GM19467 (cell line): ENCODE data around the gene SETD6.
A peak's percentile ranks its signal among the peaks of the same experiment; 100 is the strongest.

Experiments
- ATAC-seq: cut with Tn5 transposase; IDR thresholded peaks from one replicate; pipeline ENCODE4 v1.9.1; 2021; ENCODE audit warnings: mild to moderate bottlenecking, moderate library complexity; ENCODE audit not compliant: unreplicated experiment

The SETD6 gene

DNA sequence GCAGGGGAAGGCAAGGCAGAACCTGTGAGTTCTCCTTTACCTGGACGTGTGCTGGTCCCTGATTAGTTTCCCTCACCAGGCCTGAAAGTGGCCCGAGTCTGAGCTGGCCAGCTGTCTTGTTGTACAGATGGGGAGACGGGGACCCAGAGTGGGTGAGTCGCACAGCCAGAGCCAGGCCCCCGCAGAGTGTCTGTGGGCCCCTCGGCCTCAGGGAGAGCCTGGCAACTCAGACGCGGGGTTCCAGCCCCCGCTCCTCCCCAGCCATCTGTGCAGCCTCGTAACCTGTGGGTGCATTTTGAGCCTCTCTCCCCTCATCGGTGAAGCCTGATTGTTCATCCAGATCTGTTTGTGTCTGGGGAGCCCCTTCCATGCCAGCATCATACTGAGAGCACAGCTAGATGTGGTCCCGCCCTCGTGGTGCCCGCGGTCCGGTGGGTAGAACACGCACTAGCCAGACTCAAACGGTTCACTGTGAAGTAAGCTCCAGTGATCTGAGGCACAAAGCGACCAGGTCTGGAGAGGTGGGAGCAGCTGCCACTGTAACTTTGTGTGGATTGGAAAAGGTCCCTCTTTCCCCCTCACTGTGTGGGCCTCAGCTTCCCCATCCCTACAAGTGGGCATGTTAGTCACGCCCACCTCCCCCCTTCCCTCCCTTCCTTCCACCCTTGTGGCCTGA, 21.4 kb upstream of the SETD6 start:
- no peak for ATAC-seq

- peak; percentile 66 for ATAC-seq
These were observed 20.3 kb upstream of the SETD6 start for GRCh38 chr16:58494981-58495520.

- no peak for ATAC-seq
These were observed 19.6 kb upstream of the SETD6 start for GRCh38 chr16:58495521-58496331.

GRCh38 chr16:58497468-58497867, 17.8 kb upstream of the SETD6 start:
- no peak for ATAC-seq

- ATAC-seq: no peak
These were observed 17.4 kb upstream of the SETD6 start for GRCh38 chr16:58497935-58498334.

GRCh38 chr16:58498341-58499091, 16.8 kb upstream of the SETD6 start:
- ATAC-seq: no peak

- no peak for ATAC-seq
These were observed 16.2 kb upstream of the SETD6 start for GRCh38 chr16:58499092-58499511.

GRCh38 chr16:58499615-58500351, 15.5 kb upstream of the SETD6 start, which contains the start of gene NDRG4:
Gene NDRG4 (plus strand): TSS chr16:58500143. CDS start chr16:58500249, 106 bp downstream.
- ATAC-seq: peak; percentile 48

DNA sequence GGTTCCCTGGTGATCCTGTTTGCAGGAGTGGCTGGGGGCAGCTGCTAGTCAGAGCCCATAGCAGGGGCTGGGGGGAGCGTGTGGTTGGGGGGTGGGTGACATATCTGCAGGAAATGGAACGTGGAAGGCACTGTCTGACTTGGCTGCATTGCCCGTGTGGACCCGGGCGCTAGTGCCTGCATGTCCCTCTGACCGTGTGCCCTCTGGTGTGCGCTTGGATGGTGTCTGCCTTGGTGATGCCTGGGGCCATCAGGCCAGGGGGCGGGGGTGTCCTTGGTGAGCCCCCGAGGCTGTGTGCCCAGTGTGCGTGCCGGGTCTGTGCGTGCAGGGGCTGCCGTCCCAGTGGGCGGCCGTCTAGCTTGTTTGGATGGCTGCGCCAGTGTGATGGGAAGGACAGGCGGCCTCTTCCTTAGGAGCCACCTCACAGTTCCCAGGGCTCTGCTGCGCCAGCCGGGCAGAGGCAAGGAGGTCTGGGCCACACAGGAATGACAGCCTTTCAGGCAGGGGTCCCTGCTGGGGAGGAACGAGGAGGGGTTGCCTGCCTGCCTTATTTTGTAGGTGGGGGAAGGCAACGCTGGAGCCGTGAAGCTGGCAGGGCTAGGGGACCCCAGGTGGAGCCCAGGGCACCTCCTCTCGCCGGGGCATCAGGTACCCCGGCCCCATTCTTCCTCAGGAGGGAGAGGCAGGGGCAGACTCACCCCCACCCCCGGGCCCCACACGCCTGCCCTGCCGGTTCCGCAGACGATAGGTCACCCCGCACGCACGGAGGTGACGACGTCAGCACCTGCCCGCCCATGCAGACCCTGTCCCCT, 14.7 kb upstream of the SETD6 start:
- ATAC-seq: no peak

- ATAC-seq: no peak
These were observed 13.8 kb upstream of the SETD6 start for GRCh38 chr16:58501242-58502131.

DNA sequence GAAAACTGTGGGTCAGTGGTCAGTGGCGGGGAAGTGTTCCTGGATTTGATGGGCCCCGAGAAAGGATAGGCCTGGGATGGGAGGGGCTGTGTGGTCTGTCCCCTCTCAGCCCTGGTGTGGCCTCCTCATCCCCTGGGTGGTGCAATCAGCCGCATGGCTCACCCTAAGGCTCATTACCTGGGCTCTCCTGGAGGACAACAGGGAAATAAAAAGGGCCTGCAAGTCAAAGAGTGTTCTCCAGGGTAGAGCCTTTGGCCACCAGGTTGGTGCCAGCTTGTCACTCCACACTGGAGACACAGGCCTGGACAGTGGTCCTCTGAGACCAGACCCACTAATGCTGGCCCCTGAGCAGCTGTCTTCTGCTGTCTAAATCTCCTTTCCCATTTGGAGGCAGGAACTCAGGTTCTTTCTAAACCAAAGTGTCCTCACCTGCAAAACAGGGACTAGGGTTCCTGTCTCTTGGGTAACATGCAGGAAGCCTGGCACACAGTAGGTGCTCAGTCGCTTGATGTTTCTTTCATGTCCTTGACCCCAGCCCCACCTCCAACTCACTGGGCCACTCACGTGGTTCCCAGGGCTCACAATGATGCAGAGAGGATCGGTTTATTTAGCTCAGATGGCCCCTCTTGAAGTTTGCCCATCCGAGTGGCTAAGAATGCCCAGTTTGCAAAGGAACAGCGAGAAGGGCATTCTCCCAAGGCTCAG, 12.9 kb upstream of the SETD6 start:
- ATAC-seq: no peak

GRCh38 chr16:58503166-58503862, 12.0 kb upstream of the SETD6 start:
- ATAC-seq: no peak

DNA sequence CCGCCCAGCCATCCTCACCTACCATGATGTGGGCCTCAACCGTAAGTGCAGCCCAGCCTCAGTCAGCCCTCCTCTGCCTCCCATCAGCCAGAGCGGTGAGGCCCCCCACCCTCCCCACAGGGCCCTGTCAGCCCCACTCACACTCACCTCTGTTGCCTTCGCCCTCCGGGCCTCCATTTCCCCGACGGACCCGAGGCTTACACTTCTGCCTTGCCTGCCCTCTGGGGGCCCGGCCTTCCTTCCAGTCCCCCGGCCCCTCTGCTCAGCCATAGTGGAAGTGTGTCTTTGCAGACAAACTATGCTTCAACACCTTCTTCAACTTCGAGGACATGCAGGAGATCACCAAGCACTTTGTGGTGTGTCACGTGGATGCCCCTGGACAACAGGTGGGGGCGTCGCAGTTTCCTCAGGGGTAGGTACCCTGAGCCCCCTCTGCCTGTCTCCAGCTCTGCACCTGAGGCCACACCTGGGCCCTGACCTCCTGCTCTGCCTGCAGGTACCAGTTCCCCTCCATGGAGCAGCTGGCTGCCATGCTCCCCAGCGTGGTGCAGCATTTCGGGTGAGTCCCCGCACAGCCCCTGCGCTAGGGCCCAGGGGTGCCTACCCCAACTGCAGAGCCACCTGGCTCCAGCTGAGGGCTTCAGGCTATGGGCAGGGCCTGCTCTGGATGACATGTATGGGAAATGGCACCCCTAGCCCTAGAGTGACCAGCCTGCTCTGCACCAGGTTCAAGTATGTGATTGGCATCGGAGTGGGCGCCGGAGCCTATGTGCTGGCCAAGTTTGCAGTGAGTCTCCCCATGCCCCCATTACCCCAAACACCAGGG, 11.2 kb upstream of the SETD6 start:
- ATAC-seq: no peak

- ATAC-seq: no peak
These were observed 8.8 kb upstream of the SETD6 start for GRCh38 chr16:58506241-58507194.

GRCh38 chr16:58507195-58507962, 7.9 kb upstream of the SETD6 start:
- no peak for ATAC-seq
